ENCODE results near the gene LRRC47.

Gene LRRC47

DNA sequence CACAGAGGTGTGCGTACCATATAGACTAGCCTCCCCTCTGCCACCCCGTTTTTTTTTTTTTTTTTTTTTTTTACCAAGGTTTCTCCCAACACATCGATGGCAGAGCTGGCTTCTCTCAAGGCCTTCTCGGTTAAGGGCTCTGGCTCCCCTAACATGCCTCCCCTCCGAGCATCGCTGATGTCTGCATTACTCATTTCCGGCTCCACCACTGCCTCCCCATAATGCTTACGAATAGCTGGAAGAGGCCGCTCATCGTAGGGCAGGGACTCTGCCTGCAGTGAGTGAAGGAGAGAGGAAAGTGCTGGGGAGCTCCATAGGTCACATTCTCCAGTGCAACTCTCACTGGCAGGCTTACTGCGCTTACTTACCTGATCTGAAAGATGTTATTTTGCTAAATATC, 40.1 kb upstream of the LRRC47 start:
- Histone ChIP-seq H3K79me2 (ENCODE audit: low read length) (no peaks in the 10 kb centered on the region), H3K4me1 (ENCODE audit: low read length) (no peaks in the 10 kb centered on the region), H3K27me3 (replicated peaks; ENCODE audit: insufficient read depth, low read length) (no peaks in the 10 kb centered on the region), H3K9ac (ENCODE audit: low read length) (no peak overlapping the region), H4K20me1 (ENCODE audit: insufficient read depth, low read length) (no peaks in the 10 kb centered on the region), H3K9me2 (replicated peaks; ENCODE audit: insufficient read depth, low read length) (no peaks in the 10 kb centered on the region), H3K36me3 (replicated peaks; ENCODE audit: insufficient read depth, low read length) (no peaks in the 10 kb centered on the region; the same call in 1 of the 2 replicates), H3K9me3 (replicated peaks; ENCODE audit: insufficient read depth, low read length) (no peaks in the 10 kb centered on the region), H3K27ac (ENCODE audit: low read length) (no peak overlapping the region), H3K4me2 (ENCODE audit: low read depth, low read length) (no peak overlapping the region), H2AFZ (ENCODE audit: low read length) (no peak overlapping the region), H3F3A (ENCODE audit: insufficient read depth, low read length) (no peaks in the 10 kb centered on the region), H3K4me3 (ENCODE audit: low read length) (no peak overlapping the region)
- DNase-seq: no peak
- TF ChIP-seq, protein P1, sequence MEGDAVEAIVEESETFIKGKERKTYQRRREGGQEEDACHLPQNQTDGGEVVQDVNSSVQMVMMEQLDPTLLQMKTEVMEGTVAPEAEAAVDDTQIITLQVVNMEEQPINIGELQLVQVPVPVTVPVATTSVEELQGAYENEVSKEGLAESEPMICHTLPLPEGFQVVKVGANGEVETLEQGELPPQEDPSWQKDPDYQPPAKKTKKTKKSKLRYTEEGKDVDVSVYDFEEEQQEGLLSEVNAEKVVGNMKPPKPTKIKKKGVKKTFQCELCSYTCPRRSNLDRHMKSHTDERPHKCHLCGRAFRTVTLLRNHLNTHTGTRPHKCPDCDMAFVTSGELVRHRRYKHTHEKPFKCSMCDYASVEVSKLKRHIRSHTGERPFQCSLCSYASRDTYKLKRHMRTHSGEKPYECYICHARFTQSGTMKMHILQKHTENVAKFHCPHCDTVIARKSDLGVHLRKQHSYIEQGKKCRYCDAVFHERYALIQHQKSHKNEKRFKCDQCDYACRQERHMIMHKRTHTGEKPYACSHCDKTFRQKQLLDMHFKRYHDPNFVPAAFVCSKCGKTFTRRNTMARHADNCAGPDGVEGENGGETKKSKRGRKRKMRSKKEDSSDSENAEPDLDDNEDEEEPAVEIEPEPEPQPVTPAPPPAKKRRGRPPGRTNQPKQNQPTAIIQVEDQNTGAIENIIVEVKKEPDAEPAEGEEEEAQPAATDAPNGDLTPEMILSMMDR (IDR thresholded peaks at IDR 0.05; ENCODE audit: low read length): no peak
- no peak for TF ChIP-seq EZH2phosphoT487 (IDR thresholded peaks at IDR 0.05; ENCODE audit: low read length)
- no peak for TF ChIP-seq EZH2 (optimal IDR thresholded peaks at IDR 0.05; ENCODE audit: low read depth, low read length)

DNA sequence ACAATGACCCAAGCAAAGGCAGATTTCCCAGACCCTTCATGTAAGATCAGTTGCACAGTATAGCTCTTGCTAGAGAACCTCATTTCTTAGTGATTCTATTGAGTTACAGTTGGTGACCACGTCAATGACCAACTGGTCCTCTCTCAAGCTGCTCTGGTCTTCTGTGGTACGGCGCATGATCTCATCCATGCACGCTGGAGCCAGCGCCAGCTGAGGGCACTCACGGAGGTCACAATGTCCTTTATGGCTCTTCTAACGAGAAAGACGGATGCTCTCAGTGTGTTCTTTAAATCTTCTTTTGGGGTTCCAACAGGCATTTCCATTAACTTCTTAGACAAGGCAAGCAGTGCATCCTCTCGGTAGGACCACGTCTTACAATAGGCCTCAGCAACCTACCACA, 38.4 kb upstream of the LRRC47 start:
- DNase-seq: no peak
- Histone ChIP-seq H3K9me3 (replicated peaks; ENCODE audit: insufficient read depth, low read length) (no peaks in the 10 kb centered on the region), H3K4me3 (ENCODE audit: low read length) (no peak overlapping the region), H3K36me3 (replicated peaks; ENCODE audit: insufficient read depth, low read length) (peaks cover 2% of the 10 kb centered on the region; the same call in 1 of the 2 replicates), H3K4me1 (ENCODE audit: low read length) (no peaks in the 10 kb centered on the region), H4K20me1 (ENCODE audit: insufficient read depth, low read length) (no peaks in the 10 kb centered on the region), H3K9me2 (replicated peaks; ENCODE audit: insufficient read depth, low read length) (no peaks in the 10 kb centered on the region), H3K27me3 (replicated peaks; ENCODE audit: insufficient read depth, low read length) (no peaks in the 10 kb centered on the region), H3F3A (ENCODE audit: insufficient read depth, low read length) (no peaks in the 10 kb centered on the region), H3K4me2 (ENCODE audit: low read depth, low read length) (no peak overlapping the region), H3K27ac (ENCODE audit: low read length) (no peak overlapping the region), H3K79me2 (ENCODE audit: low read length) (no peaks in the 10 kb centered on the region), H3K9ac (ENCODE audit: low read length) (no peak overlapping the region), H2AFZ (ENCODE audit: low read length) (no peak overlapping the region)
- TF ChIP-seq EZH2phosphoT487 (IDR thresholded peaks at IDR 0.05; ENCODE audit: low read length) (no peak), EZH2 (optimal IDR thresholded peaks at IDR 0.05; ENCODE audit: low read depth, low read length) (no peak)
- TF ChIP-seq, protein P1 (IDR thresholded peaks at IDR 0.05; ENCODE audit: low read length): no peak

DNA sequence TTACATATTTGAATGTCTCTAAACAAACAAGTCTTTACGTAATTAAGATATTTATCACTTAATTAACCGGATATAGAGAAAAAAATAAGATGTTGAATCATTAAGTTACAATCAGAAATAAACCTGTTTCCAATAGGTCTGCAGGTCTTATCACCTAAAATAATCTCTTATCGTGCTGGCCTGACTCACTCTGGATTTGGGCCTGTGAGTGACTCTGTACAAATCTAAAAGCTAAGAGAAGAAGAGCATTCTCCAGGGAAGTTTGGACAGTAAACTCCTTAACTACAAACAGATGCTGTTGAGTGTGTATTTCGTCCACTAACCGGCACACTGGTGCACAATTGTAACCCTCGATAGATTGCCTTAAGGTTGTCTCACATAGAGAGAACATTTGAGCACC, 35.4 kb upstream of the LRRC47 start:
- DNase-seq: no peak
- TF ChIP-seq, protein P1 (IDR thresholded peaks at IDR 0.05; ENCODE audit: low read length): no peak
- no peak for TF ChIP-seq EZH2 (optimal IDR thresholded peaks at IDR 0.05; ENCODE audit: low read depth, low read length)
- no peaks in the 10 kb centered on the region for H3K79me2 ChIP-seq (ENCODE audit: low read length)
- H3K4me1 ChIP-seq (ENCODE audit: low read length): no peaks in the 10 kb centered on the region
- no peak overlapping the region for H3K4me2 ChIP-seq (ENCODE audit: low read depth, low read length)
- no peaks in the 10 kb centered on the region for H3F3A ChIP-seq (ENCODE audit: insufficient read depth, low read length)
- no peak overlapping the region for H3K27ac ChIP-seq (ENCODE audit: low read length)
- H3K9me3 ChIP-seq (replicated peaks; ENCODE audit: insufficient read depth, low read length): no peaks in the 10 kb centered on the region
- peaks cover 4% of the 10 kb centered on the region; the same call in 1 of the 2 replicates for H3K36me3 ChIP-seq (replicated peaks; ENCODE audit: insufficient read depth, low read length)
- H2AFZ ChIP-seq (ENCODE audit: low read length): no peak overlapping the region
- no peaks in the 10 kb centered on the region for H3K9me2 ChIP-seq (replicated peaks; ENCODE audit: insufficient read depth, low read length)
- no peak overlapping the region for H3K9ac ChIP-seq (ENCODE audit: low read length)
- no peaks in the 10 kb centered on the region for H3K27me3 ChIP-seq (replicated peaks; ENCODE audit: insufficient read depth, low read length)
- no peaks in the 10 kb centered on the region for H4K20me1 ChIP-seq (ENCODE audit: insufficient read depth, low read length)
- no peak overlapping the region for H3K4me3 ChIP-seq (ENCODE audit: low read length)
